OCI-LY3 (cell line): ENCODE measurements around the gene LMX1B.

ENCODE experiments used
- EZH2phosphoT487 ChIP-seq: fragments of 200-600 bp; shearing (Covaris generic); IDR thresholded peaks from 2 replicates; pipeline ENCODE4 v1.6.1; 2018; ENCODE audit warnings: antibody characterized with exemption, mixed run types, low read depth
- TF ChIP-seq, protein P1 (sequence below): fragments of 200-600, 300-600 bp; sonication (generic); IDR thresholded peaks from 2 replicates; pipeline ENCODE4 v1.5.1; 2014; ENCODE audit warnings: antibody characterized with exemption, low read length, low read depth

DNA sequence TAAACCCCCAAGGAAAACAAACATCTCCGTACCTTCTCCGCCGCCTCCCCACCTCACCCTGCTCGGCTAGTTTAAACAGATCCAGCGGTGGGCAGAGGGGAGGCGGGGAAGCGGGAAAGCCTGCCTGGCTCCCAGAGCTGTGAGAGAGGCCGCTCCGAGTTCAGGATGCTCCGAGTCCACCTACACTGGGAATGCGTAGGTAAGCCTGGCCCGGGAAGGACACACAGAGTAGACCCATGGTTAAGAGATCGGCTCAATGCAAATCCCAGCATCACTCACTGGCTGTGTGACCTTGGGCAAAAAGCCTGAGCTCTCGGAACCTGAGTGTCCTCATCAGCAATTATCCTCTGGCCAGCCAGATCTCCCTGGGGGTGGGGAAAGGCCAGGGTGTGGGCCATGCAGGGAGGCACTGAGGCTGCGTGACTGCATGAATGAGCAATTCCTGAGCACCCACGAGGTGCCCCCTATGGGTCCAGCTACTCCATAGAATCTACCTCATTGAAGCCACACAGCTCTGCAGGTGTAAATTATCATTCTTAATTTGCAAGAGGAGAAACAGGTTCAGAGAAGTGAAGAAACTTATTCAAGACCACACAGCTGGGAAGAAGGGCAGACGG lies 30.5 kb upstream of the LMX1B start:
- TF ChIP-seq, protein P1, sequence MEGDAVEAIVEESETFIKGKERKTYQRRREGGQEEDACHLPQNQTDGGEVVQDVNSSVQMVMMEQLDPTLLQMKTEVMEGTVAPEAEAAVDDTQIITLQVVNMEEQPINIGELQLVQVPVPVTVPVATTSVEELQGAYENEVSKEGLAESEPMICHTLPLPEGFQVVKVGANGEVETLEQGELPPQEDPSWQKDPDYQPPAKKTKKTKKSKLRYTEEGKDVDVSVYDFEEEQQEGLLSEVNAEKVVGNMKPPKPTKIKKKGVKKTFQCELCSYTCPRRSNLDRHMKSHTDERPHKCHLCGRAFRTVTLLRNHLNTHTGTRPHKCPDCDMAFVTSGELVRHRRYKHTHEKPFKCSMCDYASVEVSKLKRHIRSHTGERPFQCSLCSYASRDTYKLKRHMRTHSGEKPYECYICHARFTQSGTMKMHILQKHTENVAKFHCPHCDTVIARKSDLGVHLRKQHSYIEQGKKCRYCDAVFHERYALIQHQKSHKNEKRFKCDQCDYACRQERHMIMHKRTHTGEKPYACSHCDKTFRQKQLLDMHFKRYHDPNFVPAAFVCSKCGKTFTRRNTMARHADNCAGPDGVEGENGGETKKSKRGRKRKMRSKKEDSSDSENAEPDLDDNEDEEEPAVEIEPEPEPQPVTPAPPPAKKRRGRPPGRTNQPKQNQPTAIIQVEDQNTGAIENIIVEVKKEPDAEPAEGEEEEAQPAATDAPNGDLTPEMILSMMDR, result no peak
- no peak for TF ChIP-seq EZH2phosphoT487
